ENCODE data around the gene GNS.

GNS gene

GRCh38 chr12:64793610-64794009 lies 34.4 kb upstream of the GNS start:
- TF ChIP-seq CTCF (IDR thresholded peaks at IDR 0.05; ENCODE audit: low read depth, low read length, missing control alignments): no peak
- Histone ChIP-seq H3K36me3 (replicated peaks) (no peaks in the 10 kb centered on the region), H3K27me3 (replicated peaks) (peaks cover 10% of the 10 kb centered on the region), H3K27ac (no peak overlapping the region), H3K4me3 (ENCODE audit: low read depth, low read length) (no peak overlapping the region)
- no peak for DNase-seq
- in situ Hi-C loops (cut with HindIII; ENCODE audit: low pct_ligation_motif_present, low sequenced_read_pairs): no loop called here

GRCh38 chr12:64792128-64792527 lies 32.9 kb upstream of the GNS start:
- Histone ChIP-seq H3K27me3 (replicated peaks) (peaks cover 10% of the 10 kb centered on the region), H3K36me3 (replicated peaks) (no peaks in the 10 kb centered on the region), H3K27ac (no peak overlapping the region), H3K4me3 (ENCODE audit: low read depth, low read length) (no peak overlapping the region)
- no peak for TF ChIP-seq CTCF (IDR thresholded peaks at IDR 0.05; ENCODE audit: low read depth, low read length, missing control alignments)
- in situ Hi-C loops (cut with HindIII; ENCODE audit: low pct_ligation_motif_present, low sequenced_read_pairs): no loop called here
- DNase-seq: no peak

GRCh38 chr12:64791036-64791435 lies 31.8 kb upstream of the GNS start:
- no peak for TF ChIP-seq CTCF (IDR thresholded peaks at IDR 0.05; ENCODE audit: low read depth, low read length, missing control alignments)
- H3K27ac ChIP-seq: no peak overlapping the region
- DNase-seq: no peak
- H3K27me3 ChIP-seq (replicated peaks): peaks cover 10% of the 10 kb centered on the region
- in situ Hi-C loops (cut with HindIII; ENCODE audit: low pct_ligation_motif_present, low sequenced_read_pairs): no loop called here
- no peaks in the 10 kb centered on the region for H3K36me3 ChIP-seq (replicated peaks)
- H3K4me3 ChIP-seq (ENCODE audit: low read depth, low read length): no peak overlapping the region

GRCh38 chr12:64790166-64790565 lies 31.0 kb upstream of the GNS start:
- H3K27ac ChIP-seq: no peak overlapping the region
- in situ Hi-C loops (cut with HindIII; ENCODE audit: low pct_ligation_motif_present, low sequenced_read_pairs): no loop called here

GRCh38 chr12:64785838-64786237 lies 26.6 kb upstream of the GNS start:
- Histone ChIP-seq H3K36me3 (replicated peaks) (no peaks in the 10 kb centered on the region), H3K27ac (no peak overlapping the region), H3K4me3 (ENCODE audit: low read depth, low read length) (no peak overlapping the region), H3K27me3 (replicated peaks) (peaks cover 40% of the 10 kb centered on the region)
- in situ Hi-C loops (cut with HindIII; ENCODE audit: low pct_ligation_motif_present, low sequenced_read_pairs): no loop called here
- DNase-seq: no peak
- TF ChIP-seq CTCF (IDR thresholded peaks at IDR 0.05; ENCODE audit: low read depth, low read length, missing control alignments): no peak

More at GRCh38 chr12:64790166-64790565, 31.0 kb upstream of the GNS start:
- H3K36me3 ChIP-seq (replicated peaks): no peaks in the 10 kb centered on the region
- DNase-seq: no peak
- no peak for TF ChIP-seq CTCF (IDR thresholded peaks at IDR 0.05; ENCODE audit: low read depth, low read length, missing control alignments)
- no peak overlapping the region for H3K4me3 ChIP-seq (ENCODE audit: low read depth, low read length)
- H3K27me3 ChIP-seq (replicated peaks): peaks cover 15% of the 10 kb centered on the region

- in situ Hi-C loops (cut with HindIII; ENCODE audit: low pct_ligation_motif_present, low sequenced_read_pairs): no loop called here
- Histone ChIP-seq H3K4me3 (ENCODE audit: low read depth, low read length) (no peak overlapping the region), H3K27ac (no peak overlapping the region), H3K36me3 (replicated peaks) (no peaks in the 10 kb centered on the region), H3K27me3 (replicated peaks) (peaks cover 56% of the 10 kb centered on the region)
- no peak for TF ChIP-seq CTCF (IDR thresholded peaks at IDR 0.05; ENCODE audit: low read depth, low read length, missing control alignments)
- no peak for DNase-seq
Observed at GRCh38 chr12:64782191-64782876, 23.1 kb upstream of the GNS start.
